Activated CD8-positive, alpha-beta T cell treated with anti-CD3 and anti-CD28 coated beads for 36 hours (primary cell): Measurements from ENCODE around the gene TLCD4. TPM values are rescaled to one million over a fixed set of nuclear protein-coding genes. Genes with fewer than 3 reads are reported as not detected.

Experiments
- ATAC-seq: fragments of 200-7000 bp; cut with Tn5 transposase; one replicate; pipeline ENCODE4 v1.10.0; 2021; ENCODE audit warnings: mild to moderate bottlenecking, moderate library complexity
- CTCF ChIA-PET: fragments of 350-600 bp; sonication (Branson Sonifier 250); formaldehyde crosslinking; loops from one replicate; lab custom pipeline; 2021; ENCODE audit warnings: antibody characterized with exemption; lab: Charles Lee
- POLR2A ChIA-PET: fragments of 350-600 bp; sonication (Branson Sonifier 250); formaldehyde crosslinking; loops from one replicate; lab custom pipeline; 2021; ENCODE audit warnings: antibody characterized with exemption; lab: Charles Lee
- DNase-seq: peaks from one replicate; pipeline ENCODE4 v3.0.0-alpha.2; 2020
- H3K27ac Mint-ChIP-seq: one replicate; pipeline ENCODE4 v1.8.0; 2021; ENCODE audit warnings: mild to moderate bottlenecking, mixed read lengths
- H3K27me3 Mint-ChIP-seq: one replicate; pipeline ENCODE4 v1.8.0; 2021; ENCODE audit warnings: mixed read lengths
- H3K36me3 Mint-ChIP-seq: one replicate; pipeline ENCODE4 v1.8.0; 2021; ENCODE audit warnings: low read depth, mixed read lengths
- H3K4me1 Mint-ChIP-seq: one replicate; pipeline ENCODE4 v1.8.0; 2021; ENCODE audit warnings: low read depth, mixed read lengths
- H3K4me3 Mint-ChIP-seq: one replicate; pipeline ENCODE4 v1.8.0; 2021; ENCODE audit warnings: mild to moderate bottlenecking, moderate library complexity, mixed read lengths
- H3K9me3 Mint-ChIP-seq: one replicate; pipeline ENCODE4 v1.8.0; 2021; ENCODE audit warnings: mixed read lengths
- intact Hi-C: fragments of 100-400 bp; cut with micrococcal nuclease; formaldehyde crosslinking; loops from one replicate; pipeline ENCODE4 v1.10.0; 2022
- total RNA-seq, 2 experiments: library from RNA; stranded (reverse); gene quantifications; one replicate each; pipeline ENCODE4 v1.2.3, GENCODE V29; 2021
- TF ChIP-seq, protein P1 (sequence below): fragments of 200-600 bp; IDR thresholded peaks from one replicate; pipeline ENCODE4 v1.8.0; 2022; ENCODE audit warnings: antibody characterized with exemption, mild to moderate bottlenecking

TLCD4 gene
- total RNA-seq, 2 experiments from 2014 or later, result 0.32 to 0.38 TPM

- ChIA-PET CTCF (no interaction called here), POLR2A (no interaction called here)
- no peak overlapping the region for H3K4me3 Mint-ChIP-seq
- H3K9me3 Mint-ChIP-seq, result no peaks in the 10 kb centered on the region
- H3K27me3 Mint-ChIP-seq, result peaks cover 9% of the 10 kb centered on the region
- H3K4me1 Mint-ChIP-seq, result no peaks in the 10 kb centered on the region
- H3K36me3 Mint-ChIP-seq, result no peaks in the 10 kb centered on the region
- no peak for DNase-seq
- no peak for ATAC-seq
- intact Hi-C loops, result no loop called here
- TF ChIP-seq, protein P1, sequence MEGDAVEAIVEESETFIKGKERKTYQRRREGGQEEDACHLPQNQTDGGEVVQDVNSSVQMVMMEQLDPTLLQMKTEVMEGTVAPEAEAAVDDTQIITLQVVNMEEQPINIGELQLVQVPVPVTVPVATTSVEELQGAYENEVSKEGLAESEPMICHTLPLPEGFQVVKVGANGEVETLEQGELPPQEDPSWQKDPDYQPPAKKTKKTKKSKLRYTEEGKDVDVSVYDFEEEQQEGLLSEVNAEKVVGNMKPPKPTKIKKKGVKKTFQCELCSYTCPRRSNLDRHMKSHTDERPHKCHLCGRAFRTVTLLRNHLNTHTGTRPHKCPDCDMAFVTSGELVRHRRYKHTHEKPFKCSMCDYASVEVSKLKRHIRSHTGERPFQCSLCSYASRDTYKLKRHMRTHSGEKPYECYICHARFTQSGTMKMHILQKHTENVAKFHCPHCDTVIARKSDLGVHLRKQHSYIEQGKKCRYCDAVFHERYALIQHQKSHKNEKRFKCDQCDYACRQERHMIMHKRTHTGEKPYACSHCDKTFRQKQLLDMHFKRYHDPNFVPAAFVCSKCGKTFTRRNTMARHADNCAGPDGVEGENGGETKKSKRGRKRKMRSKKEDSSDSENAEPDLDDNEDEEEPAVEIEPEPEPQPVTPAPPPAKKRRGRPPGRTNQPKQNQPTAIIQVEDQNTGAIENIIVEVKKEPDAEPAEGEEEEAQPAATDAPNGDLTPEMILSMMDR, result no peak
- no peak overlapping the region for H3K27ac Mint-ChIP-seq
Measured at GRCh38 chr1:95126366-95126765, 9.2 kb downstream of the TLCD4 start.

DNA sequence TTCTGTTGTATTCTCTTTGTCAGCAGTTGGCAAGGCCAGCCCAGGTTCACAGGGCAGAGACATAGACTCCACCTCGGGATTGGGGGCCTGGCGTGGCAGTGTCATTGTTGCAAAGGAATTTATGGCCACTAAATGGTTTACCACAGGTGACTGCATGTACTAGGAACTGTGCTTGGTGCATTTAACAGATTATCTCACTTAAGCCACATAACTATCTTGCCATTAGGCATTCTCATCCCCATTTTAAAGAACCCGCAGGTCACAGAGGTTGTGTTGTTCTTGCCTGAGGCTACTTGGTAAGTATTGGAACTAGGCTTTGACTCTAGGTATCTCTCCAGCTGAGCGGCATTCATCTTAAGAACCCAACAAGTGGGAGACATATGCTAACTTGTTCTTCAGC is 9.7 kb downstream of the TLCD4 start:
- TF ChIP-seq, protein P1, result no peak
- POLR2A ChIA-PET, result no interaction called here
- no peak overlapping the region for H3K4me3 Mint-ChIP-seq
- no peaks in the 10 kb centered on the region for H3K4me1 Mint-ChIP-seq
- H3K27ac Mint-ChIP-seq, result no peak overlapping the region
- ATAC-seq, result no peak
- H3K9me3 Mint-ChIP-seq, result no peaks in the 10 kb centered on the region
- H3K27me3 Mint-ChIP-seq, result peaks cover 9% of the 10 kb centered on the region
- CTCF ChIA-PET, result no interaction called here
- DNase-seq, result no peak
- intact Hi-C loops, result no loop called here
- H3K36me3 Mint-ChIP-seq, result no peaks in the 10 kb centered on the region

- intact Hi-C loops, result no loop called here
- H3K36me3 Mint-ChIP-seq, result no peaks in the 10 kb centered on the region
- peaks cover 7% of the 10 kb centered on the region for H3K27me3 Mint-ChIP-seq
- no peaks in the 10 kb centered on the region for H3K4me1 Mint-ChIP-seq
- DNase-seq (no peak), ATAC-seq (no peak)
- no peaks in the 10 kb centered on the region for H3K9me3 Mint-ChIP-seq
- no peak overlapping the region for H3K4me3 Mint-ChIP-seq
- TF ChIP-seq, protein P1, result no peak
- H3K27ac Mint-ChIP-seq, result no peak overlapping the region
- POLR2A ChIA-PET, result no interaction called here
- CTCF ChIA-PET, result interaction anchor here (1.7 kb wide), 1 partner anchor 12 kb away, joined by 4 read pairs; no protein-coding TSS in a partner anchor
Measured at GRCh38 chr1:95127380-95127779, 10.2 kb downstream of the TLCD4 start.

GRCh38 chr1:95132762-95133161 is 15.6 kb downstream of the TLCD4 start:
- TF ChIP-seq, protein P1, result no peak
- ATAC-seq (no peak), DNase-seq (no peak)
- H3K4me1 Mint-ChIP-seq, result no peaks in the 10 kb centered on the region
- ChIA-PET POLR2A (no interaction called here), CTCF (interaction anchor here (1.4 kb wide), 1 partner anchor 17 kb away, joined by 3 read pairs; no protein-coding TSS in a partner anchor)
- no peaks in the 10 kb centered on the region for H3K36me3 Mint-ChIP-seq
- no peaks in the 10 kb centered on the region for H3K9me3 Mint-ChIP-seq
- peaks cover 2% of the 10 kb centered on the region for H3K27me3 Mint-ChIP-seq
- H3K4me3 Mint-ChIP-seq, result no peak overlapping the region
- intact Hi-C loops, result no loop called here
- H3K27ac Mint-ChIP-seq, result no peak overlapping the region

DNA sequence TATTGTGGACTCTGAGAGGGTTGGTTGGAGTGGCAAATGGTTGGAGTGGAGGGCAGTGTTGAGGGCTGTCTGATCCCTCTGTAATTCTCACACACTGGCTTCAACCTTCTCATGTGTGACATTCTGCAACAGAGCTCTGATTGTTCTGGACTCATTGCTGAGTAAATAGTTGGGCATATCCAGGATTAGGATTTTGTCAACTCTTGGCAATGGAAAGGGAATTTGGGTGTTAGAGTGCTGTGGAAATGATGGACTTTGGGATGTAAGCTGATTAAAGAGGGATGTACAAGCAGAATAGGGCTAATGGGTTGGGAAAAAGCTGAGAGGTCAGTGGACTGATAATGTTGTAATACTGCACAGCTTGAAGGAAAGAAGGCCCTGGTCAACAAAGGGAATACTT is 16.5 kb downstream of the TLCD4 start:
- H3K36me3 Mint-ChIP-seq, result no peaks in the 10 kb centered on the region
- no peaks in the 10 kb centered on the region for H3K9me3 Mint-ChIP-seq

More for the DNA sequence above, 16.5 kb downstream of the TLCD4 start:
- no peak for DNase-seq
- TF ChIP-seq, protein P1, result no peak
- H3K27ac Mint-ChIP-seq, result no peak overlapping the region
- CTCF ChIA-PET, result no interaction called here
- H3K4me1 Mint-ChIP-seq, result no peaks in the 10 kb centered on the region
- H3K27me3 Mint-ChIP-seq, result peaks cover 2% of the 10 kb centered on the region
- intact Hi-C loops, result no loop called here
- no peak overlapping the region for H3K4me3 Mint-ChIP-seq
- no peak for ATAC-seq
- POLR2A ChIA-PET, result no interaction called here
